Measurements from ENCODE around the gene ELFN1.
A peak's percentile ranks its signal among the peaks of the same experiment; 100 is the strongest.

ELFN1 gene

GRCh38 chr7:1643270-1644092 is 26.6 kb upstream of the ELFN1 start:
- DNase-seq: no peak

- DNase-seq: no peak
These were observed 25.6 kb upstream of the ELFN1 start for GRCh38 chr7:1644341-1645070.

GRCh38 chr7:1645071-1645409 is 25.0 kb upstream of the ELFN1 start:
- DNase-seq: no peak

GRCh38 chr7:1645476-1645875 is 24.6 kb upstream of the ELFN1 start:
- DNase-seq: no peak

GRCh38 chr7:1646391-1646790 is 23.7 kb upstream of the ELFN1 start:
- DNase-seq: no peak

- DNase-seq: peak; percentile 75
These were observed 22.9 kb upstream of the ELFN1 start for GRCh38 chr7:1646957-1647891.

- no peak for DNase-seq
These were observed 22.0 kb upstream of the ELFN1 start for GRCh38 chr7:1647961-1648672.

GRCh38 chr7:1649751-1650326 is 20.2 kb upstream of the ELFN1 start:
- DNase-seq: no peak

- no peak for DNase-seq
These were observed 19.6 kb upstream of the ELFN1 start for GRCh38 chr7:1650363-1651030.

GRCh38 chr7:1651031-1651446 is 19.0 kb upstream of the ELFN1 start:
- no peak for DNase-seq

GRCh38 chr7:1651891-1652290 is 18.2 kb upstream of the ELFN1 start:
- DNase-seq: no peak

GRCh38 chr7:1653500-1653899 is 16.6 kb upstream of the ELFN1 start:
- DNase-seq: no peak

- no peak for DNase-seq
These were observed 16.0 kb upstream of the ELFN1 start for GRCh38 chr7:1654111-1654510.

GRCh38 chr7:1654738-1655475 is 15.2 kb upstream of the ELFN1 start:
- DNase-seq: no peak

- DNase-seq: peak; percentile 37
These were observed 10.4 kb upstream of the ELFN1 start for GRCh38 chr7:1659696-1660095.

- DNase-seq: no peak
These were observed 8.6 kb upstream of the ELFN1 start for GRCh38 chr7:1661461-1661860.

- no peak for DNase-seq
These were observed 8.0 kb upstream of the ELFN1 start for GRCh38 chr7:1662101-1662500.

- DNase-seq: no peak
These were observed 7.3 kb upstream of the ELFN1 start for GRCh38 chr7:1662767-1663166.

- no peak for DNase-seq
These were observed 6.9 kb upstream of the ELFN1 start for GRCh38 chr7:1663223-1663622.

- DNase-seq: no peak
These were observed 6.0 kb upstream of the ELFN1 start for GRCh38 chr7:1663857-1664651.
